Muscle of leg (tissue), 11 donors: ENCODE data around the gene SGCD. TPM values are rescaled to one million over a fixed set of nuclear protein-coding genes. Genes with fewer than 3 reads are reported as not detected.

Source experiments
- DNase-seq: peaks from one replicate; pipeline ENCODE4 v3.0.0; 2013
- H3K27ac ChIP-seq: one replicate; pipeline ENCODE4 v1.5.1; 2013; ENCODE audit warnings: mild to moderate bottlenecking, low read length, control low read depth
- H3K27me3 ChIP-seq: one replicate; pipeline ENCODE4 v1.6.1; 2013; ENCODE audit warnings: low read length; ENCODE audit not compliant: control insufficient read depth, insufficient read depth
- H3K36me3 ChIP-seq: one replicate; pipeline ENCODE4 v1.6.1; 2013; ENCODE audit warnings: low read length; ENCODE audit not compliant: control insufficient read depth, insufficient read depth
- H3K4me1 ChIP-seq: one replicate; pipeline ENCODE4 v1.6.1; 2013; ENCODE audit warnings: low read length; ENCODE audit not compliant: control insufficient read depth, insufficient read depth
- H3K4me3 ChIP-seq: one replicate; pipeline ENCODE4 v1.5.1; 2013; ENCODE audit warnings: low read length, control low read depth
- H3K9me3 ChIP-seq: replicated peaks from 2 replicates; pipeline ENCODE4 v1.6.1; 2013; ENCODE audit warnings: low read depth, low read length; ENCODE audit not compliant: control insufficient read depth
- WGBS: methylation state at CpG from one replicate; pipeline ENCODE4 v1.1.5; 2013; ENCODE audit warnings: missing lambda C conversion rate; ENCODE audit not compliant: insufficient coverage; 5-methylcytosine and 5-hydroxymethylcytosine counted together
- polyA plus RNA-seq, 8 donors: library from polyadenylated mRNA; unstranded; fragments of 120-200 nt; gene quantifications; one replicate each; pipeline versions ENCODE4 v1.2.1 to v1.2.3, GENCODE V29; 2013; ENCODE audit warnings: inconsistent platforms in 1 of 8, low replicate concordance in 1 of 8; ENCODE audit not compliant: insufficient read length in 8 of 8, insufficient read depth in 1 of 8
- total RNA-seq: library from RNA; stranded (reverse); fragments of 120-200 nt; gene quantifications from one replicate; pipeline ENCODE4 v1.2.4, GENCODE V29; 2013

SGCD gene
- total and polyA plus RNA-seq, 9 donors, result 35.2 to 92.5 (median 82.7) TPM

DNA sequence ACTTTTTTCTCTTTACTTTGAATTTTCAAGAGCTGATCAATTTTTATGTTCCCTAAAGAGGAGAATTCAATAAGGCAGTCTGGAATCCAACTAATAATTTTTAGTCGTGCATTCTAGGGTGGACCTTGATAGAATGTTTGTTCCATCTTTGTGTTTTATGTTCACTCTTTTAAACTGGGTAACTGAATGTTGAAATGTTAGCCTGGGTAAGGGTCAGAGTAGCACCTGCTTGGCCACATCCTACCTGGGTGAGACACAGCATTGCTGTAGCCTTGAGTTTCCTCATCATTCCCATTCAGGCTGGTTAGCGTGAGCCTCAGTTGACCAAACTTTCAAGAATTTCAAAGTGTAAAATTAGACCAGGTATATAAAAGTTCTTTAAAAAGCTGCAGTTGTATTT is 85.0 kb downstream of the SGCD start:
- DNase-seq, result no peak
- Histone ChIP-seq H3K4me1 (peaks cover 12% of the 10 kb centered on the region), H3K4me3 (no peak overlapping the region), H3K9me3 (no peaks in the 10 kb centered on the region), H3K27me3 (no peaks in the 10 kb centered on the region), H3K36me3 (peaks cover 2% of the 10 kb centered on the region), H3K27ac (peak overlapping the region; percentile 81)
- WGBS, result no CpG with 5 or more reads among the region's 2 CpGs

DNA sequence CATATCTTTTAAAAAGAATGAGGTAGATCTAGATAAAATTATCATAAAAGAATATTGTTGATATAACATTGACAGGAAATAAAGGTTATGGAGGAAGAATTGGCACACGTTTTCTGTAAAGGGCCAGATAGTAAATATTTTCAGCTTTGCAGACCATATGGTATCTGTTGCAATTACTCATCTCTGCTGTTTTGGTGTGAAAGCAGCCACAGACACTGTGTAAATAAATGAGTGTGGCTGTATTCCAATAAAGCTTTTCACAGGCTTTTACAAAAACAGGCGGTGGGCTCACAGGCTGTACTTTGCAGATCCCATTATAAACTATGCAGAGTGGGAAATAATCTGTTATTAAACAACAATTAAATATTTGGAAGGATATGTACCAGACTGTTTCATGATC is 87.4 kb downstream of the SGCD start:
- Histone ChIP-seq H3K27me3 (no peaks in the 10 kb centered on the region), H3K4me3 (no peak overlapping the region), H3K27ac (no peak overlapping the region), H3K9me3 (no peaks in the 10 kb centered on the region), H3K36me3 (peaks cover 2% of the 10 kb centered on the region), H3K4me1 (peaks cover 9% of the 10 kb centered on the region)
- peak; percentile 56 for DNase-seq
- WGBS, result no CpG with 5 or more reads among the region's 2 CpGs

DNA sequence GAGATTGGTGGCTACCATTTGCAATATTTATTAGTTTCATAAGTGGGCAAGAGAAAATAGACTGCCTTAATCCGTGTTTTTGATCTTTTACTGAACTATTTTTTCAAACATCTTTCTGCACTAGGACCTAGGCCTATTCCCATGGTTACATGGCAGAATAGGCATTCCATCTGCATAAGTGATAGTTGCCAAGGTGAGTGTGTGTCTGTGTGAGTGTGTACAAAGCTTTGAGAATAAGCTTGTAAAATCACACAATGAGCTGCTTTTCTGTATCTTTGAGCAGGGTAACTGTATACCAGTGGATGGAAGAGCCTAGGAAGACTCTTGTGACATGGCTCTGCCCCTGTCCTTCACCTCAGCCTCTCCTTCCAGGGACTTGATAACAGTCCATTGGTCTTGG is 92.7 kb downstream of the SGCD start:
- Histone ChIP-seq H3K9me3 (no peaks in the 10 kb centered on the region), H3K4me3 (no peak overlapping the region), H3K36me3 (no peaks in the 10 kb centered on the region), H3K27me3 (no peaks in the 10 kb centered on the region), H3K27ac (no peak overlapping the region), H3K4me1 (peaks cover 2% of the 10 kb centered on the region)
- no CpG with 5 or more reads among the region's 1 CpG for WGBS
- no peak for DNase-seq

DNA sequence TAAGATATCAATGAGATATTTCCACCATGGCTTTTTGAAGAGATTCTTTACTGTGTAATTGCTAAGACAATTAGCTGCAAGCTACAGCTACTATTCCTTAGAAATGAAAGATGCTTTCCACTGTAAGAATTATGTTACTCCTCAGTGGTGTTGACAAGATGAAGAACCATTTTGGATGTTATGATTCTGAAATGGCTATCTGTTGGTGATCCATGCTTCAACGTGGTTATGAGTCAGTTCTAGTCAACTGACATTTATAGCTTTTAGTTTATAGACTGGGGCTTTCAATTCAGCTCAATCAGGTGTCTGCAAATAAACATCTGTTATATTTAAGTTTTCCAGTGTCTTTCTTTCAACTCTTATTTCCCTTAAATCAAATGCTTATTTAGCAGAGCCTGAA is 93.7 kb downstream of the SGCD start:
- no peaks in the 10 kb centered on the region for H3K9me3 ChIP-seq
- 20% methylated on average over 1 of the region's 1 CpG for WGBS
- peaks cover 5% of the 10 kb centered on the region for H3K4me1 ChIP-seq
- no peak for DNase-seq
- H3K36me3 ChIP-seq, result no peaks in the 10 kb centered on the region
- H3K27me3 ChIP-seq, result no peaks in the 10 kb centered on the region
- no peak overlapping the region for H3K27ac ChIP-seq
- H3K4me3 ChIP-seq, result no peak overlapping the region

DNA sequence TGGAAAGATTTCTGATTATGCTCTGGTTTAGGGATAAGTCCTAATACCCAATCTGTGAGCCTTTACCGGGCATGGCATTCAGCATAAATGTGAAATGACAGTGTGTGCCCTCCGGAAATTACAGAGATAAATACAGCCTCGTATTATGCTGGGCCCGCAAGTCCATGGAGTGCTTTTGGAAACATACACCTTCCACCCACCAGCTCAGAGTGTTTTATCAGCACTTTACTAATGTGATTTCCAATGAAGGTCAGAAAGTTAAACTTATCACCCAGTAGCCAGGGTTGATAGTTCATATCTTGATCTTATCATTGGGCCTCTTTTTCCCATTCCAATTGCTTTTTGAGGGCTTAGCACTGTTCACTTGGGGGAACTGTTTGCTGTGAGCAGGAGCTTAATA is 94.8 kb downstream of the SGCD start:
- Histone ChIP-seq H3K36me3 (no peaks in the 10 kb centered on the region), H3K9me3 (no peaks in the 10 kb centered on the region), H3K27me3 (no peaks in the 10 kb centered on the region), H3K27ac (no peak overlapping the region), H3K4me3 (no peak overlapping the region), H3K4me1 (peaks cover 5% of the 10 kb centered on the region)
- no peak for DNase-seq
- 80% methylated on average over 2 of the region's 4 CpGs for WGBS

DNA sequence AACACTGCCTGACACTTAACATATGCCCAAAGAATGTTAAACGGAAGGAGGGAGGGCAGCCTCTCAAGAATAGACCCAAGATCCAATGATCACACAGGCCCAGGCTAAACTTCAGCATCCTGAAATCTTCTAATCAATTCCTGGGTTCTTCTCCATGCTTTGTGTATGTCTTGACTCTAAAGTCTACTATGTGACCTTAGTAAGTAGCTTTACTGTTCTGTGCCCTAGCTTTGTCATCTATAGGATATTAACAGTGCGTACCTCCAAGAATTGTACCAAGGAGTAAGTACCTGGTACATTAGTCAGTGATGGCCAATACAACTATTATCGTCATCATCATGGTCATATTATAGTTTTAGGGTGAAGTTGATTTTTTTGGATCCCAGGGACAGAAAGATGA is 96.6 kb downstream of the SGCD start:
- WGBS, result no CpG with 5 or more reads among the region's 3 CpGs
- H3K4me3 ChIP-seq, result no peak overlapping the region

DNA sequence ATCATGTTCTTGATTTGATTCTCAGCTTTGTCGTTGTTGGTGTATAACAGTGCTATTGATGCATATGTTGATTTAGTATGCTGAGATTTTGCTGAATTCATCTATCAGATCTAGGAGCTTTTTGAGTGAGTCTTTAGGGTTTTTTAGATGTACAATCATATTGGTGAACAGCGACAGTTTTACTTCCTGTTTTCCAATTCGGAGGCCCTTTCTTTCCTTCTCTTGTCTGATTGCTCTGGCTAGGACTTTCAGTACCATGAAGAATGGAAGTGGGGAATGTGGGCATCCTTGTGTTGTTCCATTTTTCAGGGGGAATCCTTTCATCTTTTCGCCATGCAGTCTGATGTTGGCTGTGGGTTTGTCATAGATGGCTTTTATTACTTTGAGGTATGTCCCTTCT is 100.4 kb downstream of the SGCD start:
- Histone ChIP-seq H3K27me3 (no peaks in the 10 kb centered on the region), H3K4me1 (peaks cover 5% of the 10 kb centered on the region), H3K36me3 (no peaks in the 10 kb centered on the region), H3K27ac (no peak overlapping the region), H3K4me3 (no peak overlapping the region), H3K9me3 (peaks cover 3% of the 10 kb centered on the region)
- no peak for DNase-seq
- WGBS, result no CpG with 5 or more reads among the region's 4 CpGs

More for the DNA sequence above, 96.6 kb downstream of the SGCD start:
- Histone ChIP-seq H3K9me3 (no peaks in the 10 kb centered on the region), H3K27me3 (no peaks in the 10 kb centered on the region), H3K4me1 (peaks cover 5% of the 10 kb centered on the region), H3K27ac (no peak overlapping the region), H3K36me3 (no peaks in the 10 kb centered on the region)
- DNase-seq, result no peak

DNA sequence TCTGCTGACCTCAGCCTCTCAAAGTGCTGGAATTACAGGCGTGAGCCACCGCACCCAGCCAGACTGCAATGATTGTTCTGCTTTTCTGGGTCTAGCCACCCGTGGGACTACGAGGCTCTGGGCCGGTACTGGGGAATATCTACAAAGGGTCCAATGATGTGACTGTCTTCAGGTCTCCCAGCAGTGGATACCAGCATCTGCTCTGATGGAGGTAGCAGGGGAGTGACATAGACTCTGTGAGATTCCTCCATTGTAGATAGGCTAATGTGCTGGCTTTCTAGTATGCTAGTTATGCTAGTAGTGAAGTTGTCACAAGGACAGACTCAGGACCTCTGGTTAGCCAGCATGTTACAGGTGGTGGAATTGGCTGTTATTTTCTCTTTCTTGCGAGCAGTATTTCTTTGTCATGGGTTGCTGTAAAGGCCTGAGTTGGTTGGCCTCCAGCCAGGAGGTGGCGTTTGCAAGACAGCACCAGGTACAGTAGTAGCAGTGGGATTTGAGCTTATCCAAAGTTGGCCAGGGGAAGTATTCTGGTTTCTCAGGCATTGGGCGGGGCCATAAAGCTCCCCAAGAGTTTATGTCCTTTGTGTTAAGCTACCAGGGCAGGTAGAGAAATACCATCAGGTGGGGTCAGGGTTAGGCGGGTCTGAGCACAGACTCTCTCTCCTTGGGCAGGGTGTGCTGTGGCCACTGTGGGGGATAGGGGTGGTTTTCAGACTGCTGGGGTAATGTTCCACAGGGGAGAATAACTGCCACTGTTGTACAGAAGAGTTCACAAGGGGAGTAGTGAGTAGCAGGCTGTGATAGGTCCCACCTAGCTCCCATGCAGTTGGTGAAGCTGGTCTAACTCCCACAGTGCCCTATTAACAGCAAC is 105.2 kb downstream of the SGCD start:
- H3K27me3 ChIP-seq, result no peaks in the 10 kb centered on the region
- no peak for DNase-seq
- H3K4me3 ChIP-seq, result no peak overlapping the region
- H3K36me3 ChIP-seq, result no peaks in the 10 kb centered on the region
- H3K9me3 ChIP-seq, result peaks cover 3% of the 10 kb centered on the region
- H3K4me1 ChIP-seq, result no peaks in the 10 kb centered on the region
- WGBS, result 89% methylated on average over 8 of the region's 9 CpGs
- no peak overlapping the region for H3K27ac ChIP-seq

DNA sequence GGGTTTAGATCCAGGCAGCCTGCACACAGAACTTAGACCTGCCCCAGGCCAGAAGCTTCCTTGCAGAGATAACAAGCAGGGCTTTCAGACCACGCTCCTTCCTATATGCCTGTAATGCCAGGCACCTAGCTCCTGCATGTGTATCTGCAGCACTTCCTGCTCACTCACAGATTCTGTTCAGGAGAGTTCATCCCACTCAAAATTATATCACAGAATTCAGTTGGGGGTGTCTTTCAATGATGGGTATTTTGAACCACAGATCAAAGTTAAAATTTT is 105.8 kb downstream of the SGCD start:
- WGBS, result no CpG with 5 or more reads among the region's 1 CpG
- no peak for DNase-seq
- Histone ChIP-seq H3K27me3 (no peaks in the 10 kb centered on the region), H3K4me1 (no peaks in the 10 kb centered on the region), H3K9me3 (peaks cover 3% of the 10 kb centered on the region), H3K36me3 (no peaks in the 10 kb centered on the region), H3K4me3 (no peak overlapping the region), H3K27ac (no peak overlapping the region)

DNA sequence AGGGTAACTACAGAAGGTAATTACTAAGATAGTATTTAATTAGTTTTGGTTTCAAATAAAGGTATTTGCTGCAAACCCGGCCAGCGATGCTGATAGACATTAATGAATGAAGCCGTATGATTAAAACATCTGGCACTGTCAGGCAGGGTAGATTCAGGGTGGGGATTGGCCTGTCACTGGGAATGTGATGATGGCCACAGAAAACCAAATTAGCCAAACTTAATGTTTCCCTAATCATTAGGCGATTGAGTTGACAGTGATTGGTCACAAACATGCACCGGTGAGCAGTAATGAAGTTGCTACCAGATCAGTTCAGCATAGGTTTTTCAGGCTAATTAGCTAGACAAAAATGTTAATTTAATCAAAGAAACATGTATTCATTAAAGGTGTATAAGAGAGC is 107.5 kb downstream of the SGCD start:
- H3K9me3 ChIP-seq, result peaks cover 3% of the 10 kb centered on the region
- DNase-seq, result no peak
- no peaks in the 10 kb centered on the region for H3K27me3 ChIP-seq
- H3K27ac ChIP-seq, result no peak overlapping the region
- no peak overlapping the region for H3K4me3 ChIP-seq
- no peaks in the 10 kb centered on the region for H3K4me1 ChIP-seq
- WGBS, result 95% methylated on average over 4 of the region's 5 CpGs
- no peaks in the 10 kb centered on the region for H3K36me3 ChIP-seq

DNA sequence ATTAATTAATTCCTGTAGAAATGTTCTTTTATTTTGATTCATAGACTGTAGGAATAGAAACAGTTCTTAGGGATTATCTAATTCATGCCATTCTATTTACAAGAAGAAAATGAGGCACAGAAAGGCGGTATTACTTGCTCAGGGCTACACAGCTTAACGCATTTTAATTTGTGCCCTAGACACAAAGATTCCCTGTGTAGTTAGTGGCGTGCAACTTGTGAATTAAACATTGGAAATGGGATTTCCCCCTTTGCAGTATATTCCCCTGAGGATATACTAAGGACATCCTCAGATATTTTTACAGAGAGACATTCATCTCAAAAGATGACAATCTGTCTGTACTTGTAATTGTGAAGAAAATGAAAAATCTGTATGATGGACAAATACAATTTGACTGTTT is 108.1 kb downstream of the SGCD start:
- Histone ChIP-seq H3K4me1 (no peaks in the 10 kb centered on the region), H3K27me3 (no peaks in the 10 kb centered on the region), H3K36me3 (no peaks in the 10 kb centered on the region), H3K9me3 (no peaks in the 10 kb centered on the region), H3K27ac (no peak overlapping the region), H3K4me3 (no peak overlapping the region)
- no CpG with 5 or more reads among the region's 3 CpGs for WGBS
- no peak for DNase-seq
